GM12878 (cell line): Measurements from ENCODE around the gene CTCFL. TPM values are rescaled to one million over a fixed set of nuclear protein-coding genes. Genes with fewer than 3 reads are reported as not detected.
A peak's percentile ranks its signal among the peaks of the same experiment; 100 is the strongest.

Experiments
- ATAC-seq: fragments of 200-7000 bp; cut with Tn5 transposase; 3 replicates; pipeline ENCODE4 v1.9.1; 2020; ENCODE audit warnings: mild to moderate bottlenecking, moderate library complexity
- BruUV-seq: library from RNA; stranded (reverse); fragments of 400-500 nt; replicated peaks from 2 replicates; lab custom pipeline; 2021; lab: Mats Ljungman, UMichigan
- CTCF ChIA-PET: fragments of 300-600 bp; sonication (Branson Sonifier 250); formaldehyde crosslinking; extraction: SDS; loops from one replicate; lab custom pipeline; 2021; ENCODE audit warnings: inconsistent platforms; lab: Yijun Ruan, JAX
- POLR2A ChIA-PET: fragments of 350-600 bp; formaldehyde crosslinking; extraction: SDS; loops from one replicate; lab custom pipeline; 2021; ENCODE audit warnings: inconsistent platforms; lab: Charles Lee
- RAD21 ChIA-PET: fragments of 300-600 bp; sonication (Branson Sonifier 250); formaldehyde crosslinking; loops from one replicate; lab custom pipeline; 2023; ENCODE audit warnings: antibody characterized with exemption; ENCODE audit not compliant: unreplicated experiment; lab: Charles Lee
- SMC1A ChIA-PET: fragments of 300-600 bp; sonication (Branson Sonifier 250); formaldehyde crosslinking; loops from one replicate; lab custom pipeline; 2023; ENCODE audit not compliant: unreplicated experiment, uncharacterized antibody; lab: Charles Lee
- DNase-seq: peaks from one replicate; pipeline ENCODE4 v3.0.0-alpha.2; 2011; ENCODE audit warnings: low read depth, low spot score
- FAIRE-seq: peaks from 3 replicates; lab custom pipeline; 2011; peaks lifted over from hg19 to GRCh38; lab: Jason Lieb, UNC
- H2AFZ ChIP-seq: 2 replicates; pipeline ENCODE4 v1.6.0; 2011; ENCODE audit warnings: low read depth, low read length, control low read depth; ENCODE audit not compliant: control insufficient read depth
- H3K27ac ChIP-seq: 2 replicates; pipeline ENCODE4 v1.5.1; 2011; ENCODE audit warnings: control low read depth; ENCODE audit not compliant: control insufficient read depth, insufficient read depth
- H3K27me3 ChIP-seq, 2 experiments: replicated peaks in 1 of 2; 2 replicates each; pipeline versions ENCODE4 v1.6.0 to v1.6.1; 2011; ENCODE audit warnings: low read length in 1 of 2; ENCODE audit not compliant: control insufficient read depth in 2 of 2, insufficient read depth in 2 of 2
- H3K36me3 ChIP-seq, 2 experiments: 2 replicates each; pipeline ENCODE4 v1.5.1; 2011; ENCODE audit warnings: low read length in 1 of 2; ENCODE audit not compliant: control insufficient read depth in 2 of 2, insufficient read depth in 2 of 2
- H3K4me1 ChIP-seq: 2 replicates; pipeline ENCODE4 v1.6.1; 2011; ENCODE audit warnings: mild to moderate bottlenecking, low read length, moderate library complexity, mixed read lengths; ENCODE audit not compliant: control insufficient read depth, insufficient read depth
- H3K4me2 ChIP-seq: 2 replicates; pipeline ENCODE4 v1.6.0; 2011; ENCODE audit warnings: control low read depth; ENCODE audit not compliant: control insufficient read depth, insufficient read depth
- H3K4me3 ChIP-seq: fragments of 200-600 bp; sonication (generic); 2 replicates; pipeline ENCODE4 v1.5.1; 2016
- H3K79me2 ChIP-seq: 2 replicates; pipeline ENCODE4 v1.6.0; 2011; ENCODE audit warnings: low read length; ENCODE audit not compliant: control insufficient read depth, insufficient read depth
- H3K9ac ChIP-seq: 2 replicates; pipeline ENCODE4 v1.8.0; 2011; ENCODE audit warnings: low read length, control low read depth, mixed read lengths; ENCODE audit not compliant: control insufficient read depth, insufficient read depth
- H3K9me3 ChIP-seq: replicated peaks from 3 replicates; pipeline ENCODE4 v1.5.1; 2011; ENCODE audit warnings: mild to moderate bottlenecking, low read length; ENCODE audit not compliant: control insufficient read depth, insufficient read depth
- H4K20me1 ChIP-seq: 2 replicates; pipeline ENCODE4 v1.6.0; 2011; ENCODE audit not compliant: control insufficient read depth, insufficient read depth
- CBFB ChIP-seq: IDR thresholded peaks from 2 replicates; pipeline ENCODE4 v1.6.1; 2016; ENCODE audit warnings: antibody characterized with exemption, low read depth
- EED ChIP-seq: sonication (generic); IDR thresholded peaks from 2 replicates; pipeline ENCODE4 v1.6.1; 2016; ENCODE audit warnings: antibody characterized with exemption, low read depth
- IKZF2 ChIP-seq, 2 experiments: fragments of 450-650 bp; IDR thresholded peaks; 2 replicates each; pipeline ENCODE4 v1.6.1; 2017; ENCODE audit warnings: mild to moderate bottlenecking in 2 of 2, moderate library complexity in 2 of 2
- MYC ChIP-seq: IDR thresholded peaks from 2 replicates; pipeline ENCODE4 v1.6.1; 2011; ENCODE audit warnings: mild to moderate bottlenecking, low read length, moderate library complexity, inconsistent platforms; ENCODE audit not compliant: insufficient read depth, insufficient replicate concordance, insufficient read length, severe bottlenecking
- SRF ChIP-seq, 2 experiments: IDR thresholded peaks; 2 replicates each; pipeline ENCODE4 v1.6.1; 2011; ENCODE audit warnings: low read depth in 2 of 2, low read length in 2 of 2, mild to moderate bottlenecking in 1 of 2, moderate library complexity in 1 of 2
- ZNF217 ChIP-seq: fragments of 450-650 bp; IDR thresholded peaks from 2 replicates; pipeline ENCODE4 v1.6.1; 2017; ENCODE audit warnings: antibody characterized with exemption, mild to moderate bottlenecking
- ZNF687 ChIP-seq: fragments of 450-650 bp; IDR thresholded peaks from 2 replicates; pipeline ENCODE4 v1.6.1; 2017; ENCODE audit warnings: mild to moderate bottlenecking, moderate library complexity
- ZSCAN29 ChIP-seq: fragments of 450-650 bp; IDR thresholded peaks from 2 replicates; pipeline ENCODE4 v1.6.1; 2017; ENCODE audit warnings: mild to moderate bottlenecking, moderate library complexity
- WGBS: methylation state at CpG from one replicate; pipeline ENCODE4 v1.1.6; 2016; ENCODE audit warnings: low lambda C conversion rate; ENCODE audit not compliant: insufficient replicate concordance, insufficient coverage; ENCODE audit errors: missing lambda C conversion rate; 5-methylcytosine and 5-hydroxymethylcytosine counted together
- in situ Hi-C: fragments of 300-500 bp; cut with MboI; formaldehyde crosslinking; loops from 9 replicates; pipeline ENCODE4 v1.14.3; 2018; ENCODE audit warnings: mixed read lengths
- intact Hi-C: fragments of 100-400 bp; cut with micrococcal nuclease; formaldehyde crosslinking; loops from one replicate; pipeline ENCODE4 v1.14.2; 2022; ENCODE audit not compliant: unreplicated experiment
- polyA plus RNA-seq, 11 experiments: library from polyadenylated mRNA; depleted of rRNA in 4 of 11; unstranded in 6 of 11; stranded (reverse) in 5 of 11; fragments of >200 nt; fragmentation: Nextera tagmentation in 4 of 11; fragmentation: Illumina TruSeq in 1 of 11; extraction: Ambion mirVana in 4 of 11; extraction: Trizol in 1 of 11; gene quantifications; 1 replicate in 1 of 11; 2 replicates in 10 of 11; pipeline versions ENCODE4 v1.2.1 to v1.2.3, GENCODE V29; 2011 to 2016; ENCODE audit warnings: inconsistent platforms in 2 of 11, missing spikeins in 2 of 11, low read depth in 1 of 11
- total RNA-seq, 4 experiments: library from RNA; depleted of rRNA in 3 of 4; stranded (reverse); fragments of >200 nt in 3 of 4; fragmentation: Illumina TruSeq in 1 of 4; extraction: Trizol in 1 of 4; gene quantifications; 2 replicates each; pipeline versions ENCODE4 v1.2.1 to v1.2.3, GENCODE V29; 2013 to 2021
- TF ChIP-seq, protein P1 (sequence below): fragments of 450-650 bp; IDR thresholded peaks from 2 replicates; pipeline ENCODE4 v1.6.1; 2017; ENCODE audit warnings: antibody characterized with exemption, mild to moderate bottlenecking, moderate library complexity

Gene CTCFL
- total and polyA plus RNA-seq, 10 of the 15 experiments (the other 5 are each of a cell fraction or from before 2014, with no cell fraction given) = 0.06 to 0.20 (median 0.11) TPM; not detected in 4

DNA sequence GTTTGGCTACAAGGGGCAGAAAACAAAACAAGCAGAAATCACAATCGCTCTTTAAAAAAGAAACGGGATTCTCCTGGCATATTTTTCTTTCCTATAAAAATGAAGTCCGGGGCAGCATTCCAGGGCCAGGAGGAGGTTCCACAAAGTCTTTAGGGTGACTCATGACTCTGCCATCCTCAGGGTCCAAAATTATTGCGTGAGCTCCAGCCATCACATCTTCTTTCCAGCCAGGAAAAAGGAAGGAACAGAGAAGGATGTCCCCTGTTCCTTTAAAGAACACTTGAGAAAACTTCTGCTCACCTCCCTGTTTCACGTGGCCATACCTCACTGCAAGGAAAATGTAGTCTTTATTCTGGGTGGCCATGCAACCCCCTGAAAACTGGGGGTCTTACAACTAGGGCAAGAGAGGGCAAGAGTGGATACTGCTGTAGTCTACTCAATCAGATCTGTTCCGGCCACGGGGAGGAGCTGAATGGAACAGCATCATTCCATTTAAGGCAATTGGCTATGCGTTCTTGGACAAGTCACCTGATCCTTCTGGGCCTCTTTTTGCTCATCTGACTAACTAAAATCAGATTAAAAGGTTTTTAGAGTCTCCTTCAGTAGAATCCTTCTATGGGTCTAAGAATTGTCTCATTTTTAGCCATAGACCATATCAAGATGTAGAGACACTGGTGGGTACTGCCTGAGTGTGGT lies 49.4 kb downstream of the CTCFL start:
- 81% methylated on average over 8 of the region's 8 CpGs for whole genome bisulfite sequencing
- SMC1A ChIA-PET = interaction anchor here (1.0 to 4.7 kb wide), 7 partner anchors 8 to 77 kb away, joined by 3 to 22 read pairs (median 5); no protein-coding TSS in a partner anchor
- in situ Hi-C loops (loop anchor here (10.0 kb wide), 1 partner anchor 979 kb away; no protein-coding TSS in a partner anchor), intact Hi-C loops (no loop called here)
- CTCF ChIA-PET = interaction anchor here (1.2 to 4.8 kb wide), 6 partner anchors 8 to 96 kb away, joined by 3 to 28 read pairs (median 6); no protein-coding TSS in a partner anchor
- Histone ChIP-seq H3K79me2 (no peaks in the 10 kb centered on the region), H3K9me3 (peaks cover 1% of the 10 kb centered on the region; the same call in 1 of the 3 replicates), H3K4me3 (no peak overlapping the region; the same call in 1 of the 2 replicates), H3K9ac (peak overlapping the region; percentile 11; the same call in 1 of the 2 replicates), H3K4me1 (peaks cover 52% of the 10 kb centered on the region), H4K20me1 (no peaks in the 10 kb centered on the region), H2AFZ (peak overlapping the region; percentile 5; the same call in 1 of the 2 replicates), H3K27ac (peak overlapping the region; percentile 54), H3K36me3 (no peaks in the 10 kb centered on the region), H3K4me2 (peak overlapping the region; percentile 52), H3K27me3 (no peaks in the 10 kb centered on the region)
- TF ChIP-seq EED = 0 out of 2 replicates have a peak, but pooled peaks have one; percentile 3
- no peak for TF ChIP-seq ZSCAN29
- no peak for TF ChIP-seq CBFB
- TF ChIP-seq SRF (IDR thresholded peaks at IDR 0.05; ENCODE audit: low read depth in 2 of 2, low read length in 2 of 2) = peak in 1 of 2 experiments; percentile 85; a peak in 2 of 4 replicates
- 0 out of 2 replicates have a peak, but pooled peaks have one; percentile 37 for TF ChIP-seq ZNF687
- TF ChIP-seq ZNF217 = peak; percentile 59; the same call in 1 of the 2 replicates
- TF ChIP-seq MYC = no peak
- TF ChIP-seq IKZF2 (IDR thresholded peaks at IDR 0.05) = no peak
- TF ChIP-seq, protein P1, sequence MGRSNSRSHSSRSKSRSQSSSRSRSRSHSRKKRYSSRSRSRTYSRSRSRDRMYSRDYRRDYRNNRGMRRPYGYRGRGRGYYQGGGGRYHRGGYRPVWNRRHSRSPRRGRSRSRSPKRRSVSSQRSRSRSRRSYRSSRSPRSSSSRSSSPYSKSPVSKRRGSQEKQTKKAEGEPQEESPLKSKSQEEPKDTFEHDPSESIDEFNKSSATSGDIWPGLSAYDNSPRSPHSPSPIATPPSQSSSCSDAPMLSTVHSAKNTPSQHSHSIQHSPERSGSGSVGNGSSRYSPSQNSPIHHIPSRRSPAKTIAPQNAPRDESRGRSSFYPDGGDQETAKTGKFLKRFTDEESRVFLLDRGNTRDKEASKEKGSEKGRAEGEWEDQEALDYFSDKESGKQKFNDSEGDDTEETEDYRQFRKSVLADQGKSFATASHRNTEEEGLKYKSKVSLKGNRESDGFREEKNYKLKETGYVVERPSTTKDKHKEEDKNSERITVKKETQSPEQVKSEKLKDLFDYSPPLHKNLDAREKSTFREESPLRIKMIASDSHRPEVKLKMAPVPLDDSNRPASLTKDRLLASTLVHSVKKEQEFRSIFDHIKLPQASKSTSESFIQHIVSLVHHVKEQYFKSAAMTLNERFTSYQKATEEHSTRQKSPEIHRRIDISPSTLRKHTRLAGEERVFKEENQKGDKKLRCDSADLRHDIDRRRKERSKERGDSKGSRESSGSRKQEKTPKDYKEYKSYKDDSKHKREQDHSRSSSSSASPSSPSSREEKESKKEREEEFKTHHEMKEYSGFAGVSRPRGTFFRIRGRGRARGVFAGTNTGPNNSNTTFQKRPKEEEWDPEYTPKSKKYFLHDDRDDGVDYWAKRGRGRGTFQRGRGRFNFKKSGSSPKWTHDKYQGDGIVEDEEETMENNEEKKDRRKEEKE = no peak
- POLR2A ChIA-PET = interaction anchor here (1.0 to 4.0 kb wide), 4 partner anchors 41 to 83 kb away, joined by 3 to 20 read pairs (median 12); no protein-coding TSS in a partner anchor
- DNase-seq (no peak), FAIRE-seq (peak; percentile 18), ATAC-seq (peak; percentile 4; the same call in 2 of the 3 replicates)
- RAD21 ChIA-PET = interaction anchor here (0.9 to 3.5 kb wide), 3 partner anchors 8 to 77 kb away, joined by 3 to 26 read pairs (median 9); no protein-coding TSS in a partner anchor
- BruUV-seq = TSS peak; percentile 84
